Astrocyte (in vitro differentiated cells and primary cell): ENCODE data around the gene ZNF438. TPM values are rescaled to one million over a fixed set of nuclear protein-coding genes. Genes with fewer than 3 reads are reported as not detected.
"Not testable (repeated sequence)": the region's sequence is repeated elsewhere in the genome, so short reads cannot be mapped to it uniquely, and the experiment has no call there.

ENCODE experiments used
- DNase-seq: peaks from one replicate; pipeline ENCODE4 v3.0.0-alpha.2; 2010; ENCODE audit warnings: low read depth
- FAIRE-seq: peaks from 2 replicates; lab custom pipeline; 2011; peaks lifted over from hg19 to GRCh38; lab: Jason Lieb, UNC
- H2AFZ ChIP-seq: 2 replicates; pipeline ENCODE4 v1.6.0; 2012; ENCODE audit warnings: low read depth, low read length, inconsistent platforms
- H3K27ac ChIP-seq: 2 replicates; pipeline ENCODE4 v1.5.1; 2011; ENCODE audit warnings: low read depth, low read length, inconsistent platforms
- H3K27me3 ChIP-seq: 2 replicates; pipeline ENCODE4 v1.6.0; 2011; ENCODE audit warnings: low read length, inconsistent platforms; ENCODE audit not compliant: insufficient read depth
- H3K36me3 ChIP-seq: 2 replicates; pipeline ENCODE4 v1.5.1; 2011; ENCODE audit warnings: low read length, inconsistent platforms; ENCODE audit not compliant: insufficient read depth
- H3K4me1 ChIP-seq: 2 replicates; pipeline ENCODE4 v1.5.1; 2011; ENCODE audit warnings: low read length, inconsistent platforms; ENCODE audit not compliant: insufficient read depth
- H3K4me2 ChIP-seq: 2 replicates; pipeline ENCODE4 v1.6.0; 2012; ENCODE audit warnings: low read length, inconsistent platforms
- H3K4me3 ChIP-seq: 2 replicates; pipeline ENCODE4 v1.5.1; 2011; ENCODE audit warnings: low read depth, mild to moderate bottlenecking, low read length, inconsistent platforms; ENCODE audit not compliant: insufficient read depth
- H3K79me2 ChIP-seq: 2 replicates; pipeline ENCODE4 v1.6.0; 2012; ENCODE audit warnings: mild to moderate bottlenecking, low read length, inconsistent platforms; ENCODE audit not compliant: insufficient read depth
- H3K9ac ChIP-seq: 2 replicates; pipeline ENCODE4 v1.6.0; 2012; ENCODE audit warnings: mild to moderate bottlenecking, low read length, inconsistent platforms
- H3K9me3 ChIP-seq: 2 replicates; pipeline ENCODE4 v1.5.1; 2012; ENCODE audit warnings: low read depth, mild to moderate bottlenecking, low read length, inconsistent platforms; ENCODE audit not compliant: insufficient read depth
- H4K20me1 ChIP-seq: 2 replicates; pipeline ENCODE4 v1.6.0; 2012; ENCODE audit warnings: low read length, inconsistent platforms; ENCODE audit not compliant: insufficient read depth
- H3K27ac Mint-ChIP-seq: one replicate; pipeline ENCODE4 v1.8.0; 2021; ENCODE audit warnings: mild to moderate bottlenecking, mixed read lengths; ENCODE audit not compliant: unreplicated experiment
- H3K27me3 Mint-ChIP-seq: one replicate; pipeline ENCODE4 v1.8.0; 2021; ENCODE audit warnings: low read depth, mixed read lengths; ENCODE audit not compliant: unreplicated experiment
- H3K36me3 Mint-ChIP-seq: one replicate; pipeline ENCODE4 v1.8.0; 2021; ENCODE audit warnings: low read depth, mixed read lengths; ENCODE audit not compliant: unreplicated experiment
- H3K4me1 Mint-ChIP-seq: one replicate; pipeline ENCODE4 v1.8.0; 2021; ENCODE audit warnings: low read depth, mixed read lengths; ENCODE audit not compliant: unreplicated experiment
- H3K4me3 Mint-ChIP-seq: one replicate; pipeline ENCODE4 v1.8.0; 2021; ENCODE audit warnings: mild to moderate bottlenecking, moderate library complexity, mixed read lengths; ENCODE audit not compliant: unreplicated experiment
- H3K9me3 Mint-ChIP-seq: one replicate; pipeline ENCODE4 v1.8.0; 2021; ENCODE audit warnings: mild to moderate bottlenecking, mixed read lengths; ENCODE audit not compliant: unreplicated experiment
- EZH2 ChIP-seq: IDR thresholded peaks from 2 replicates; pipeline ENCODE4 v1.6.1; 2012; ENCODE audit warnings: mild to moderate bottlenecking, low read length, inconsistent platforms; ENCODE audit not compliant: insufficient read depth
- total RNA-seq: library from RNA; stranded (reverse); gene quantifications from 2 replicates; pipeline ENCODE4 v1.2.1, GENCODE V29; 2021
- TF ChIP-seq, protein P1 (sequence below): IDR thresholded peaks from 2 replicates; pipeline ENCODE4 v1.5.1; 2011; ENCODE audit warnings: low read depth, mild to moderate bottlenecking, inconsistent platforms, low read length, moderate library complexity; ENCODE audit not compliant: insufficient read depth

ZNF438 gene
- total RNA-seq, 1 donor from 2014 or later, result 2.2 TPM

DNA sequence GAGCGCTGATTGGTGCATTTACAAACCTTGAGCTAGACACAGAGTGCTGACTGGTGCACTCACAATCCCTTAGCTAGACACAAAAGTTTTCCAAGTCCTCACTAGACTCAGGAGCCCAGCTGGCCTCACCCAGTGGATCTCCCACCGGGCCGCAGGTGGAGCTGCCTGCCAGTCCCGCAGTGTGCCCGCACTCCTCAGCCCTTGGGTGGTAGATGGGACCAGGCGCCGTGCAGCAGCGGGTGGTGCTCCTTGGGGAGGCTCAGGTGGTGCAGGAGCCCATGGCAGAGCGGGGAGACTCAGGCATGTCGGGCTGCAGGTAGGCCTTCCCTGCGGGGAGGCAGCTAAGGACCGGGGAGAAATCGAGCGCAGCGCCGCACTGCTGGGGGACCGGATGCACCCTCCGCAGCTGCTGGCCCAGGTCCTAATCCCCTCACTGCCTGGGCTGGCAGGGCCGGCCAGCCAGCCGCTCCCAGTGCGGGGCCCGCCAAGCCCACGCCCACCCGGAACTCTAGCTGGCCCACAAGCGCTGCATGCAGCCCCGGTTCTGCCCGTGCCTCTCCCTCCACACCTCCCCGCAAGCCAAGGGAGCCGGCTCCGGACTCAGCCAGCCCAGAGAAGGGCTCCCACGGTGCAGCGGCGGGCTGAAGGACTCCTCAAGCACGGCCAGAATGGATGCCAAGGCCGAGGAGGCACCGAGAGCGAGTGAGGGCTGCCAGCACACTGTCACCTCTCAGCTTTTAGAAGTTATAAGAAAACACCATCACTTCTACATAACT, 128.9 kb downstream of the ZNF438 start:
- FAIRE-seq (no peak), DNase-seq (no peak)
- Histone ChIP-seq H4K20me1 (no peaks in the 10 kb centered on the region), H3K27me3 (no peaks in the 10 kb centered on the region), H3K4me1 (no peaks in the 10 kb centered on the region), H3K79me2 (no peaks in the 10 kb centered on the region), H2AFZ (no peak overlapping the region), H3K9me3 (no peaks in the 10 kb centered on the region), H3K4me2 (no peak overlapping the region), H3K27ac (no peak overlapping the region), H3K36me3 (peaks cover 3% of the 10 kb centered on the region), H3K9ac (no peak overlapping the region), H3K4me3 (no peak overlapping the region)
- Mint-ChIP-seq H3K9me3 (peaks cover 5% of the 10 kb centered on the region), H3K36me3 (peaks cover 6% of the 10 kb centered on the region), H3K27ac (no peak overlapping the region), H3K27me3 (no peaks in the 10 kb centered on the region), H3K4me1 (no peaks in the 10 kb centered on the region), H3K4me3 (no peak overlapping the region)
- TF ChIP-seq, protein P1, sequence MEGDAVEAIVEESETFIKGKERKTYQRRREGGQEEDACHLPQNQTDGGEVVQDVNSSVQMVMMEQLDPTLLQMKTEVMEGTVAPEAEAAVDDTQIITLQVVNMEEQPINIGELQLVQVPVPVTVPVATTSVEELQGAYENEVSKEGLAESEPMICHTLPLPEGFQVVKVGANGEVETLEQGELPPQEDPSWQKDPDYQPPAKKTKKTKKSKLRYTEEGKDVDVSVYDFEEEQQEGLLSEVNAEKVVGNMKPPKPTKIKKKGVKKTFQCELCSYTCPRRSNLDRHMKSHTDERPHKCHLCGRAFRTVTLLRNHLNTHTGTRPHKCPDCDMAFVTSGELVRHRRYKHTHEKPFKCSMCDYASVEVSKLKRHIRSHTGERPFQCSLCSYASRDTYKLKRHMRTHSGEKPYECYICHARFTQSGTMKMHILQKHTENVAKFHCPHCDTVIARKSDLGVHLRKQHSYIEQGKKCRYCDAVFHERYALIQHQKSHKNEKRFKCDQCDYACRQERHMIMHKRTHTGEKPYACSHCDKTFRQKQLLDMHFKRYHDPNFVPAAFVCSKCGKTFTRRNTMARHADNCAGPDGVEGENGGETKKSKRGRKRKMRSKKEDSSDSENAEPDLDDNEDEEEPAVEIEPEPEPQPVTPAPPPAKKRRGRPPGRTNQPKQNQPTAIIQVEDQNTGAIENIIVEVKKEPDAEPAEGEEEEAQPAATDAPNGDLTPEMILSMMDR, result no peak
- no peak for TF ChIP-seq EZH2

DNA sequence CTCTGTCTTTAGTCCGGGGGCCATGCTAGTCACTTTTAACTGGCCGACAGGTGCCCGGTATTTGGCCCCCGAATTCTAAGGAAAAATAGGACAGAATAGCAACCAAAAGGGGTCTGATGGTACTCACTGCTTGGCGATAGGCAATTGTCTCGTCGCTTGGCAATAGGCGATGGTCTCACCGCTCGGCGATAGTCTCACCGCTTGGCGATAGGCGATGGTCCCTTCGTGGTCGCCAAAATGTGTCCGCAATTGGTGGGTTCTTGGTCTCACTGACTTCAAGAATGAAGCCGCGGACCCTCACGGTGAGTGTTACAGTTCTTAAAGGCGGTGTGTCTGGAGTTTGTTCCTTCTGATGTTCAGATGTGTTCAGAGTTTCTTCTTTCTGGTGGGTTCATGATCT, 130.2 kb downstream of the ZNF438 start:
- not testable (repeated sequence) for H3K36me3 ChIP-seq, H3K9me3 ChIP-seq, H3K4me3 ChIP-seq, DNase-seq, H3K4me1 Mint-ChIP-seq, H4K20me1 ChIP-seq, H3K79me2 ChIP-seq, H3K27ac ChIP-seq, H3K27ac Mint-ChIP-seq, H3K4me3 Mint-ChIP-seq, H3K27me3 Mint-ChIP-seq, FAIRE-seq, H2AFZ ChIP-seq, H3K27me3 ChIP-seq, H3K9me3 Mint-ChIP-seq, H3K4me2 ChIP-seq, H3K4me1 ChIP-seq, H3K36me3 Mint-ChIP-seq, H3K9ac ChIP-seq

DNA sequence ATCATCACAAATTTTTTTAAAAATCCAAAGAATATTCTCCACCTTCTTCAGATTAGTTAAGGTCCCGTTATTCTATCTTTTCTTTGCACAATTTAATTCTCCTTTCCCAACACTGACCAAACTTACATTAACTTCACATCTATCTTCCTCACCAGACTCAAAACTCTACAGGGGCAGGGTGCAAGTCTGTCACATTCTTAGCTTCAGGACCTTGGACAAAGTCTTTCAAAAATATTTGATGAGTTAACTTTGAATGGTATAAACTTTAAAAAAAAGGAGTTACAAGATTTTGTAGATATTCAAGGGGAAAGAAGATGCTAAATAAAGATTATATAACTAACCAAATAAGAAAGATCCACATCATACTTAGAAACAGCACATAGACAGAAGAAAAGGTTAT, 132.7 kb downstream of the ZNF438 start:
- no peak overlapping the region for H2AFZ ChIP-seq
- H3K27me3 ChIP-seq, result no peaks in the 10 kb centered on the region
- Mint-ChIP-seq H3K4me3 (no peak overlapping the region), H3K27ac (no peak overlapping the region), H3K9me3 (no peaks in the 10 kb centered on the region), H3K4me1 (no peaks in the 10 kb centered on the region), H3K27me3 (no peaks in the 10 kb centered on the region), H3K36me3 (peaks cover 8% of the 10 kb centered on the region)
- DNase-seq (no peak), FAIRE-seq (no peak)
- H3K36me3 ChIP-seq, result peaks cover 3% of the 10 kb centered on the region
- H4K20me1 ChIP-seq, result no peaks in the 10 kb centered on the region
- no peak overlapping the region for H3K4me2 ChIP-seq
- H3K4me1 ChIP-seq, result no peaks in the 10 kb centered on the region
- H3K79me2 ChIP-seq, result no peaks in the 10 kb centered on the region
- TF ChIP-seq, protein P1, result no peak
- no peak for TF ChIP-seq EZH2
- H3K9ac ChIP-seq, result no peak overlapping the region
- no peak overlapping the region for H3K4me3 ChIP-seq
- H3K9me3 ChIP-seq, result no peaks in the 10 kb centered on the region
- H3K27ac ChIP-seq, result no peak overlapping the region
